ENCODE measurements around the gene USO1. TPM values are rescaled to one million over a fixed set of nuclear protein-coding genes. Genes with fewer than 3 reads are reported as not detected.

The USO1 gene
- total RNA-seq, 1 experiment from 2014 or later, result 33.9 TPM

GRCh38 chr4:75705198-75705977 is 19.0 kb upstream of the USO1 start:
- no peaks in the 10 kb centered on the region for H3K9me2 ChIP-seq (ENCODE audit: insufficient read depth)
- no TSS peak for BruUV-seq (replicated peaks)
- no peak overlapping the region for H2AFZ ChIP-seq
- no peak for TF ChIP-seq CTCF (conservative IDR thresholded peaks at IDR 0.05)
- no peak for TF ChIP-seq EZH2 (IDR thresholded peaks at IDR 0.05; ENCODE audit: low read depth)
- H3K9me3 ChIP-seq (ENCODE audit: insufficient read depth, low read depth), result no peaks in the 10 kb centered on the region
- H3K36me3 ChIP-seq (ENCODE audit: low read depth), result no peaks in the 10 kb centered on the region
- H3K4me1 ChIP-seq (replicated peaks; ENCODE audit: insufficient read depth), result no peaks in the 10 kb centered on the region
- no peaks in the 10 kb centered on the region for H3K79me2 ChIP-seq (ENCODE audit: low read depth)
- intact Hi-C loops (cut with micrococcal nuclease; ENCODE audit: unreplicated experiment), result no loop called here
- H3K4me2 ChIP-seq, result no peak overlapping the region
- no peaks in the 10 kb centered on the region for H3F3A ChIP-seq (ENCODE audit: insufficient read depth, low read depth)
- no peak overlapping the region for H3K27ac ChIP-seq
- H3K27me3 ChIP-seq (ENCODE audit: insufficient read depth, low read depth), result no peaks in the 10 kb centered on the region
- POLR2A ChIA-PET (ENCODE audit: unreplicated experiment), result no interaction called here
- DNase-seq, result no peak
- CTCF ChIA-PET, result no interaction called here
- H3K4me3 ChIP-seq, result no peak overlapping the region
- no peaks in the 10 kb centered on the region for H4K20me1 ChIP-seq (ENCODE audit: insufficient read depth)

GRCh38 chr4:75708218-75708691 is 16.1 kb upstream of the USO1 start:
- Histone ChIP-seq H3K27me3 (ENCODE audit: insufficient read depth, low read depth) (no peaks in the 10 kb centered on the region), H3K9me3 (ENCODE audit: insufficient read depth, low read depth) (no peaks in the 10 kb centered on the region), H3K4me1 (replicated peaks; ENCODE audit: insufficient read depth) (no peaks in the 10 kb centered on the region), H3K36me3 (ENCODE audit: low read depth) (no peaks in the 10 kb centered on the region), H4K20me1 (ENCODE audit: insufficient read depth) (no peaks in the 10 kb centered on the region), H2AFZ (no peak overlapping the region), H3K4me2 (no peak overlapping the region), H3F3A (ENCODE audit: insufficient read depth, low read depth) (no peaks in the 10 kb centered on the region), H3K4me3 (no peak overlapping the region), H3K79me2 (ENCODE audit: low read depth) (no peaks in the 10 kb centered on the region), H3K27ac (no peak overlapping the region), H3K9me2 (ENCODE audit: insufficient read depth) (no peaks in the 10 kb centered on the region)
- TF ChIP-seq CTCF (conservative IDR thresholded peaks at IDR 0.05) (no peak), EZH2 (IDR thresholded peaks at IDR 0.05; ENCODE audit: low read depth) (no peak)
- POLR2A ChIA-PET (ENCODE audit: unreplicated experiment), result no interaction called here
- no TSS peak for BruUV-seq (replicated peaks)
- CTCF ChIA-PET, result no interaction called here
- DNase-seq, result no peak
- intact Hi-C loops (cut with micrococcal nuclease; ENCODE audit: unreplicated experiment), result no loop called here

GRCh38 chr4:75710246-75710645 is 14.1 kb upstream of the USO1 start:
- no peaks in the 10 kb centered on the region for H3F3A ChIP-seq (ENCODE audit: insufficient read depth, low read depth)
- H3K4me1 ChIP-seq (replicated peaks; ENCODE audit: insufficient read depth), result no peaks in the 10 kb centered on the region
- no peak for TF ChIP-seq EZH2 (IDR thresholded peaks at IDR 0.05; ENCODE audit: low read depth)
- no peak for TF ChIP-seq CTCF (conservative IDR thresholded peaks at IDR 0.05)
- no peak for DNase-seq
- H2AFZ ChIP-seq, result no peak overlapping the region
- H3K4me3 ChIP-seq, result no peak overlapping the region
- H3K4me2 ChIP-seq, result no peak overlapping the region
- H3K9me2 ChIP-seq (ENCODE audit: insufficient read depth), result no peaks in the 10 kb centered on the region
- no peaks in the 10 kb centered on the region for H3K9me3 ChIP-seq (ENCODE audit: insufficient read depth, low read depth)
- no peaks in the 10 kb centered on the region for H3K79me2 ChIP-seq (ENCODE audit: low read depth)
- intact Hi-C loops (cut with micrococcal nuclease; ENCODE audit: unreplicated experiment), result no loop called here
- H3K36me3 ChIP-seq (ENCODE audit: low read depth), result no peaks in the 10 kb centered on the region
- no peaks in the 10 kb centered on the region for H4K20me1 ChIP-seq (ENCODE audit: insufficient read depth)
- H3K27me3 ChIP-seq (ENCODE audit: insufficient read depth, low read depth), result no peaks in the 10 kb centered on the region
- H3K27ac ChIP-seq, result no peak overlapping the region
- ChIA-PET POLR2A (ENCODE audit: unreplicated experiment) (interaction anchor here (0.6 kb wide), 1 partner anchor 92 kb away, joined by 3 read pairs; no protein-coding TSS in a partner anchor), CTCF (no interaction called here)
- BruUV-seq (replicated peaks), result no TSS peak

All from PC-9 (cell line).